ENCODE measurements around the gene SLC45A3.

DNA sequence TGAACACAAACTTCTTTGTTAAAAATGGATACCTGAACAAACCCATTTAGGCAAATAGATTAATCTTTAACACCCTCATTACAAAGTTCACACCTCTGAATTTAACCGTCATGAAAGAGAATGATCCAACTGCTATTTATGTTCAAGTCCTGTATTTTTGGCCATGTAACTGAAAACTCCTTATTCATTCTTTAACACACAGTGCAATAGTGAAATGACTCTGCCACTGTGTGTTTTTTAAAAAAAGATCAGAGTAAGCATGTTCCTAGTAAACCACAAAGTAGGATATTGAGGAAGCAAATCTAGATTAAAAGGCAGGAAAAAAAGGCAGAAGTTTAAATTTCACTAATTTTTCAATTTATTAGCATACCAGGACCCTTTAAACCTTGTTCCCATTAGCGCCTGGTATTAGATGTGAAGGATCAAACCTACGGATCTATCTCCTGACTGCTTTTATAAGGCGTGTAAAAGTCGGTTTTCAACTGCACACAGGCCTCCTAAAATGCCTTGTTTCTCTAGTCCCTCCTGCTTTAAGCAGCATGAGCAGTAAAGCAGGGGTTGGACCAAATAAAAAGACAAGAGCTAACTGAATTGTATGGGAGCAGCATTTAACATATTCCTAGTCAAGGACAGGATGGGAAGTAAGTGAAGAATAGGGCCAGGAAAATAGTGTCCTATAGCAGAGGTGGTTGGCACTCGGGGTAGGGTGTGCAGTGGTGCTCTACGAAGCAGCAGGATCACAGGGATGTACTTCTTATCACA, 36.2 kb upstream of the SLC45A3 start:
- TF ChIP-seq ZFX (IDR thresholded peaks at IDR 0.05; ENCODE audit: borderline replicate concordance) = no peak
- TF ChIP-seq, protein P1, sequence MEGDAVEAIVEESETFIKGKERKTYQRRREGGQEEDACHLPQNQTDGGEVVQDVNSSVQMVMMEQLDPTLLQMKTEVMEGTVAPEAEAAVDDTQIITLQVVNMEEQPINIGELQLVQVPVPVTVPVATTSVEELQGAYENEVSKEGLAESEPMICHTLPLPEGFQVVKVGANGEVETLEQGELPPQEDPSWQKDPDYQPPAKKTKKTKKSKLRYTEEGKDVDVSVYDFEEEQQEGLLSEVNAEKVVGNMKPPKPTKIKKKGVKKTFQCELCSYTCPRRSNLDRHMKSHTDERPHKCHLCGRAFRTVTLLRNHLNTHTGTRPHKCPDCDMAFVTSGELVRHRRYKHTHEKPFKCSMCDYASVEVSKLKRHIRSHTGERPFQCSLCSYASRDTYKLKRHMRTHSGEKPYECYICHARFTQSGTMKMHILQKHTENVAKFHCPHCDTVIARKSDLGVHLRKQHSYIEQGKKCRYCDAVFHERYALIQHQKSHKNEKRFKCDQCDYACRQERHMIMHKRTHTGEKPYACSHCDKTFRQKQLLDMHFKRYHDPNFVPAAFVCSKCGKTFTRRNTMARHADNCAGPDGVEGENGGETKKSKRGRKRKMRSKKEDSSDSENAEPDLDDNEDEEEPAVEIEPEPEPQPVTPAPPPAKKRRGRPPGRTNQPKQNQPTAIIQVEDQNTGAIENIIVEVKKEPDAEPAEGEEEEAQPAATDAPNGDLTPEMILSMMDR (IDR thresholded peaks at IDR 0.05) = no peak
